Effector CD4-positive, alpha-beta T cell (primary cell): ENCODE data around the gene CXorf65.

ENCODE experiments used
- DNase-seq: peaks from one replicate; pipeline ENCODE4 v3.0.0-alpha.2; 2020

Gene CXorf65

GRCh38 chrX:71105628-71106027 is 912 bp downstream of the CXorf65 start:
- DNase-seq: no peak

- peak; percentile 46 for DNase-seq
Measured at GRCh38 chrX:71103110-71103983, 3.2 kb downstream of the CXorf65 start.

- DNase-seq: no peak
Measured at GRCh38 chrX:71102292-71102691, 4.2 kb downstream of the CXorf65 start.

GRCh38 chrX:71100581-71101505 is 5.7 kb downstream of the CXorf65 start:
- DNase-seq: no peak

- DNase-seq: no peak
Measured at GRCh38 chrX:71099736-71100135, 6.8 kb downstream of the CXorf65 start.

GRCh38 chrX:71098951-71099506 is 7.5 kb downstream of the CXorf65 start:
- DNase-seq: no peak

- peak; percentile 82 for DNase-seq
Measured at GRCh38 chrX:71098302-71098701, 8.2 kb downstream of the CXorf65 start.

- no peak for DNase-seq
Measured at GRCh38 chrX:71096760-71097032, 9.8 kb downstream of the CXorf65 start.

- no peak for DNase-seq
Measured at GRCh38 chrX:71095981-71096759, 10.4 kb downstream of the CXorf65 start.

- peak; percentile 88 for DNase-seq
Measured at GRCh38 chrX:71095555-71095980, 11.0 kb downstream of the CXorf65 start, which contains the start of gene FOXO4. Gene FOXO4, plus strand, starts transcription at chrX:71095851. Its CDS starts 678 bp downstream, at chrX:71096529.

- DNase-seq: no peak
Measured at GRCh38 chrX:71095033-71095432, 11.5 kb downstream of the CXorf65 start.

- no peak for DNase-seq
Measured at GRCh38 chrX:71091263-71091662, 15.3 kb downstream of the CXorf65 start.

- no peak for DNase-seq
Measured at GRCh38 chrX:71085900-71086299, 20.6 kb downstream of the CXorf65 start.

- DNase-seq: no peak
Measured at GRCh38 chrX:71082822-71083221, 23.7 kb downstream of the CXorf65 start.

- no peak for DNase-seq
Measured at GRCh38 chrX:71082124-71082647, 24.4 kb downstream of the CXorf65 start.

- DNase-seq: no peak
Measured at GRCh38 chrX:71081330-71082123, 25.0 kb downstream of the CXorf65 start.

- DNase-seq: no peak
Measured at GRCh38 chrX:71070531-71070930, 36.0 kb downstream of the CXorf65 start.

GRCh38 chrX:71068044-71068918 is 38.3 kb downstream of the CXorf65 start, which contains the start of gene SNX12:
Gene SNX12, minus strand, starts transcription at chrX:71068334. Its CDS starts 28 bp downstream, at chrX:71068306.
- DNase-seq: peak; percentile 80

- no peak for DNase-seq
Measured at GRCh38 chrX:71067712-71068043, 38.9 kb downstream of the CXorf65 start.

GRCh38 chrX:71067089-71067488 is 39.5 kb downstream of the CXorf65 start:
- no peak for DNase-seq
